Naive thymus-derived CD8-positive, alpha-beta T cell (primary cell): ENCODE measurements around the gene AQP2. TPM values are rescaled to one million over a fixed set of nuclear protein-coding genes. Genes with fewer than 3 reads are reported as not detected.

Experiments used
- ATAC-seq, 2 donors: fragments of 150-1000 bp; cut with Tn5 transposase in 1 of 2; sonication (Bioruptor Pico), chemical (Tn5 transposase) in 1 of 2; 1 replicate in 1 of 2; 2 replicates in 1 of 2; pipeline ENCODE4 v1.10.0; 2021; ENCODE audit warnings: mild to moderate bottlenecking in 2 of 2, moderate library complexity in 2 of 2
- POLR2A ChIA-PET: fragments of 350-600 bp; sonication (Branson Sonifier 250); formaldehyde crosslinking; loops from one replicate; lab custom pipeline; 2021; ENCODE audit warnings: antibody characterized with exemption; lab: Charles Lee
- DNase-seq, 10 donors: peaks; one replicate each; pipeline versions ENCODE4 v3.0.0 to v3.0.0-alpha.2; 2020 to 2022
- H3K27ac Mint-ChIP-seq, 10 donors: one replicate each; pipeline ENCODE4 v1.8.0; 2020 to 2022; ENCODE audit warnings: mild to moderate bottlenecking in 10 of 10, mixed read lengths in 10 of 10, moderate library complexity in 4 of 10, inconsistent platforms in 1 of 10
- H3K27me3 Mint-ChIP-seq, 5 donors: one replicate each; pipeline ENCODE4 v1.8.0; 2021 to 2022; ENCODE audit warnings: mixed read lengths in 5 of 5
- H3K36me3 Mint-ChIP-seq, 3 donors: one replicate each; pipeline ENCODE4 v1.8.0; 2020 to 2022; ENCODE audit warnings: mixed read lengths in 3 of 3, mild to moderate bottlenecking in 2 of 3, inconsistent platforms in 1 of 3
- H3K4me1 Mint-ChIP-seq, 4 donors: one replicate each; pipeline ENCODE4 v1.8.0; 2021 to 2022; ENCODE audit warnings: mixed read lengths in 4 of 4
- H3K4me3 Mint-ChIP-seq, 10 donors: one replicate each; pipeline ENCODE4 v1.8.0; 2020 to 2022; ENCODE audit warnings: mild to moderate bottlenecking in 10 of 10, mixed read lengths in 10 of 10, moderate library complexity in 6 of 10, inconsistent platforms in 1 of 10
- H3K9me3 Mint-ChIP-seq, 9 donors: one replicate each; pipeline ENCODE4 v1.8.0; 2020 to 2022; ENCODE audit warnings: mixed read lengths in 9 of 9, mild to moderate bottlenecking in 3 of 9, inconsistent platforms in 1 of 9, moderate library complexity in 1 of 9
- polyA plus RNA-seq, 3 donors: library from polyadenylated mRNA; unstranded; fragments of 300-500 nt; fragmentation: Illumina TruSeq; gene quantifications; one replicate each; pipeline ENCODE4 v1.2.3, GENCODE V29; 2021
- total RNA-seq, 8 experiments: library from RNA in 2 of 8; stranded (reverse) in 2 of 8; gene quantifications; one replicate each; pipeline ENCODE4 v1.2.3 and lab custom pipeline; 2021 to 2026

The AQP2 gene
- total and polyA plus RNA-seq, 5 experiments from 2014 or later = not detected

- POLR2A ChIA-PET = interaction anchor here (0.7 kb wide), 1 partner anchor 22 kb away, joined by 4 read pairs; no protein-coding TSS in a partner anchor
- Mint-ChIP-seq H3K27me3 (peaks cover 0 to 3% (median 3%) of the 10 kb centered on the region in 5 donors), H3K36me3 (no peaks in the 10 kb centered on the region), H3K9me3 (no peaks in the 10 kb centered on the region), H3K4me3 (no peak overlapping the region), H3K4me1 (no peaks in the 10 kb centered on the region), H3K27ac (no peak overlapping the region)
- ATAC-seq = no peak
- DNase-seq = no peak
Measured at GRCh38 chr12:49936925-49937324, 13.6 kb upstream of the AQP2 start.

GRCh38 chr12:49937639-49938300 is 12.8 kb upstream of the AQP2 start:
- Mint-ChIP-seq H3K9me3 (no peaks in the 10 kb centered on the region), H3K4me1 (no peaks in the 10 kb centered on the region), H3K4me3 (no peak overlapping the region), H3K27ac (no peak overlapping the region), H3K36me3 (no peaks in the 10 kb centered on the region), H3K27me3 (peaks cover 0 to 7% (median 3%) of the 10 kb centered on the region in 5 donors)
- ATAC-seq (no peak), DNase-seq (no peak)
- POLR2A ChIA-PET = interaction anchor here (0.5 kb wide), 1 partner anchor 285 kb away, joined by 4 read pairs; no protein-coding TSS in a partner anchor

- no peak overlapping the region for H3K27ac Mint-ChIP-seq
- peaks cover 0 to 10% (median 3%) of the 10 kb centered on the region in 5 donors for H3K27me3 Mint-ChIP-seq
- DNase-seq (no peak), ATAC-seq (no peak)
- no peaks in the 10 kb centered on the region for H3K36me3 Mint-ChIP-seq
- H3K4me1 Mint-ChIP-seq = no peaks in the 10 kb centered on the region
- POLR2A ChIA-PET = no interaction called here
- no peaks in the 10 kb centered on the region for H3K9me3 Mint-ChIP-seq
- H3K4me3 Mint-ChIP-seq = no peak overlapping the region
Measured at GRCh38 chr12:49939307-49939706, 11.2 kb upstream of the AQP2 start.

- POLR2A ChIA-PET = no interaction called here
- H3K27ac Mint-ChIP-seq = peak overlapping the region in 1 of 10 donors; percentile 80
- no peaks in the 10 kb centered on the region for H3K9me3 Mint-ChIP-seq
Measured at GRCh38 chr12:49939707-49940106, 10.8 kb upstream of the AQP2 start.

GRCh38 chr12:49941556-49942511 is 8.7 kb upstream of the AQP2 start:
- POLR2A ChIA-PET = interaction anchor here (0.6 kb wide), 1 partner anchor 29 kb away, joined by 4 read pairs; no protein-coding TSS in a partner anchor
- Mint-ChIP-seq H3K27me3 (peaks cover 0 to 10% (median 0%) of the 10 kb centered on the region in 5 donors), H3K27ac (no peak overlapping the region), H3K36me3 (no peaks in the 10 kb centered on the region), H3K4me3 (peak overlapping the region in 1 of 10 donors; percentile 10), H3K9me3 (no peaks in the 10 kb centered on the region), H3K4me1 (peaks cover 5 to 16% (median 10%) of the 10 kb centered on the region in 4 donors)
- ATAC-seq = no peak
- no peak for DNase-seq

More at GRCh38 chr12:49939707-49940106, 10.8 kb upstream of the AQP2 start:
- no peak for ATAC-seq
- no peak overlapping the region for H3K4me3 Mint-ChIP-seq
- peaks cover 0 to 2% (median 0%) of the 10 kb centered on the region in 4 donors for H3K4me1 Mint-ChIP-seq
- peaks cover 0 to 10% (median under 1%) of the 10 kb centered on the region in 5 donors for H3K27me3 Mint-ChIP-seq
- H3K36me3 Mint-ChIP-seq = no peaks in the 10 kb centered on the region
- DNase-seq = no peak

- H3K27me3 Mint-ChIP-seq = peaks cover 0 to 8% (median 0%) of the 10 kb centered on the region in 5 donors
- H3K36me3 Mint-ChIP-seq = no peaks in the 10 kb centered on the region
- H3K27ac Mint-ChIP-seq = no peak overlapping the region
- ATAC-seq (no peak), DNase-seq (no peak)
- no peak overlapping the region for H3K4me3 Mint-ChIP-seq
- POLR2A ChIA-PET = interaction anchor here (0.6 kb wide), 1 partner anchor 29 kb away, joined by 4 read pairs; no protein-coding TSS in a partner anchor
- H3K4me1 Mint-ChIP-seq = peaks cover 5 to 16% (median 10%) of the 10 kb centered on the region in 4 donors
- no peaks in the 10 kb centered on the region for H3K9me3 Mint-ChIP-seq
Measured at GRCh38 chr12:49942512-49942893, 8.0 kb upstream of the AQP2 start.

- no peaks in the 10 kb centered on the region for H3K9me3 Mint-ChIP-seq
- H3K4me1 Mint-ChIP-seq = peaks cover 5 to 16% (median 10%) of the 10 kb centered on the region in 4 donors
- POLR2A ChIA-PET = no interaction called here
- DNase-seq = no peak
- H3K36me3 Mint-ChIP-seq = no peaks in the 10 kb centered on the region
- peaks cover 0 to 7% (median 0%) of the 10 kb centered on the region in 5 donors for H3K27me3 Mint-ChIP-seq
- no peak overlapping the region for H3K4me3 Mint-ChIP-seq
- no peak overlapping the region for H3K27ac Mint-ChIP-seq
- no peak for ATAC-seq
Measured at GRCh38 chr12:49942921-49943624, 7.5 kb upstream of the AQP2 start.

GRCh38 chr12:49943625-49943960 is 6.9 kb upstream of the AQP2 start:
- no peaks in the 10 kb centered on the region for H3K9me3 Mint-ChIP-seq
- no peak for DNase-seq
- H3K27ac Mint-ChIP-seq = no peak overlapping the region
- no peak for ATAC-seq
- no peak overlapping the region for H3K4me3 Mint-ChIP-seq
- POLR2A ChIA-PET = no interaction called here
- H3K36me3 Mint-ChIP-seq = no peaks in the 10 kb centered on the region
- peaks cover 5 to 16% (median 10%) of the 10 kb centered on the region in 4 donors for H3K4me1 Mint-ChIP-seq
- peaks cover 0 to 7% (median 1%) of the 10 kb centered on the region in 5 donors for H3K27me3 Mint-ChIP-seq

- H3K4me1 Mint-ChIP-seq = peaks cover 5 to 19% (median 10%) of the 10 kb centered on the region in 4 donors
- no peak overlapping the region for H3K27ac Mint-ChIP-seq
- no peaks in the 10 kb centered on the region for H3K36me3 Mint-ChIP-seq
- peaks cover 3 to 12% (median 6%) of the 10 kb centered on the region in 5 donors for H3K27me3 Mint-ChIP-seq
- H3K4me3 Mint-ChIP-seq = no peak overlapping the region
- ATAC-seq = no peak
- POLR2A ChIA-PET = no interaction called here
- no peaks in the 10 kb centered on the region for H3K9me3 Mint-ChIP-seq
- DNase-seq = no peak
Measured at GRCh38 chr12:49944046-49944445, 6.5 kb upstream of the AQP2 start.

- H3K9me3 Mint-ChIP-seq = no peaks in the 10 kb centered on the region
- ATAC-seq (no peak), DNase-seq (no peak)
- peak overlapping the region in 4 of 10 donors; percentile 6 to 91 (median 86) for H3K4me3 Mint-ChIP-seq
- peak overlapping the region in 3 of 10 donors; percentile 44 to 80 (median 66) for H3K27ac Mint-ChIP-seq
- POLR2A ChIA-PET = no interaction called here
- H3K27me3 Mint-ChIP-seq = peaks cover 4 to 15% (median 11%) of the 10 kb centered on the region in 5 donors
- no peaks in the 10 kb centered on the region for H3K36me3 Mint-ChIP-seq
- peaks cover 5 to 19% (median 10%) of the 10 kb centered on the region in 4 donors for H3K4me1 Mint-ChIP-seq
Measured at GRCh38 chr12:49944718-49945117, 5.8 kb upstream of the AQP2 start.

- POLR2A ChIA-PET = interaction anchor here (1.2 kb wide), 1 partner anchor 80 kb away, joined by 3 read pairs; the partner anchor contains the start of gene RACGAP1
Measured at GRCh38 chr12:49945394-49946080, 5.0 kb upstream of the AQP2 start.

More at GRCh38 chr12:49945394-49946080, 5.0 kb upstream of the AQP2 start:
- Mint-ChIP-seq H3K4me3 (peak overlapping the region; percentile 77 to 93 (median 88)), H3K27me3 (peaks cover 5 to 22% (median 11%) of the 10 kb centered on the region in 5 donors), H3K36me3 (no peaks in the 10 kb centered on the region), H3K9me3 (no peaks in the 10 kb centered on the region), H3K4me1 (peaks cover 5 to 19% (median 10%) of the 10 kb centered on the region in 4 donors), H3K27ac (peak overlapping the region; percentile 22 to 90 (median 67))
- ATAC-seq = peak; percentile 97 to 99
- DNase-seq = peak; percentile 42 to 80 (median 69)
